Measurements from ENCODE around the gene UCN. TPM values are rescaled to one million over a fixed set of nuclear protein-coding genes. Genes with fewer than 3 reads are reported as not detected.

The UCN gene
- total and polyA plus RNA-seq, 10 of the 15 experiments (the other 5 are each of a cell fraction or from before 2014, with no cell fraction given) = 0.10 to 3.8 (median 1.1) TPM; not detected in 1

DNA sequence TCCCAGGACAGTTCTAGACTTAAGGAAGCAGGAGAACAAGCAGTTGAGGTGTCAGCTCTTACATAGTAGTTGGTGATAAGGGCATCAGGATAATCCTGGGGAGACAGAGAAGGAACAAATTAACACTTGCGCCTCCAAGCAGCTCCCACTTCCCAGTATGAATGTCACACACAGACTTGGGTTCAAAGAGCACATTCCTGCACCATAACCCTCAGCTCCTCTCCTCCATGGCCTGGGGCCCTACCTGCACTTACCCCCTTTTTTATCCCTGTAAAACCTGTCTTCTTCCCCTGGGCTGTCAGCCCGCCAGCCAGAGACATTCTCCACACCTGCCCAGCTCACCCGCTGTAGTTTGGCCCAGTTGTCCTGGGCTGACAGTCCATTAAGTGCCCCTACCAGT lies 3.9 kb upstream of the UCN start (continued):
- TF ChIP-seq, protein P1, sequence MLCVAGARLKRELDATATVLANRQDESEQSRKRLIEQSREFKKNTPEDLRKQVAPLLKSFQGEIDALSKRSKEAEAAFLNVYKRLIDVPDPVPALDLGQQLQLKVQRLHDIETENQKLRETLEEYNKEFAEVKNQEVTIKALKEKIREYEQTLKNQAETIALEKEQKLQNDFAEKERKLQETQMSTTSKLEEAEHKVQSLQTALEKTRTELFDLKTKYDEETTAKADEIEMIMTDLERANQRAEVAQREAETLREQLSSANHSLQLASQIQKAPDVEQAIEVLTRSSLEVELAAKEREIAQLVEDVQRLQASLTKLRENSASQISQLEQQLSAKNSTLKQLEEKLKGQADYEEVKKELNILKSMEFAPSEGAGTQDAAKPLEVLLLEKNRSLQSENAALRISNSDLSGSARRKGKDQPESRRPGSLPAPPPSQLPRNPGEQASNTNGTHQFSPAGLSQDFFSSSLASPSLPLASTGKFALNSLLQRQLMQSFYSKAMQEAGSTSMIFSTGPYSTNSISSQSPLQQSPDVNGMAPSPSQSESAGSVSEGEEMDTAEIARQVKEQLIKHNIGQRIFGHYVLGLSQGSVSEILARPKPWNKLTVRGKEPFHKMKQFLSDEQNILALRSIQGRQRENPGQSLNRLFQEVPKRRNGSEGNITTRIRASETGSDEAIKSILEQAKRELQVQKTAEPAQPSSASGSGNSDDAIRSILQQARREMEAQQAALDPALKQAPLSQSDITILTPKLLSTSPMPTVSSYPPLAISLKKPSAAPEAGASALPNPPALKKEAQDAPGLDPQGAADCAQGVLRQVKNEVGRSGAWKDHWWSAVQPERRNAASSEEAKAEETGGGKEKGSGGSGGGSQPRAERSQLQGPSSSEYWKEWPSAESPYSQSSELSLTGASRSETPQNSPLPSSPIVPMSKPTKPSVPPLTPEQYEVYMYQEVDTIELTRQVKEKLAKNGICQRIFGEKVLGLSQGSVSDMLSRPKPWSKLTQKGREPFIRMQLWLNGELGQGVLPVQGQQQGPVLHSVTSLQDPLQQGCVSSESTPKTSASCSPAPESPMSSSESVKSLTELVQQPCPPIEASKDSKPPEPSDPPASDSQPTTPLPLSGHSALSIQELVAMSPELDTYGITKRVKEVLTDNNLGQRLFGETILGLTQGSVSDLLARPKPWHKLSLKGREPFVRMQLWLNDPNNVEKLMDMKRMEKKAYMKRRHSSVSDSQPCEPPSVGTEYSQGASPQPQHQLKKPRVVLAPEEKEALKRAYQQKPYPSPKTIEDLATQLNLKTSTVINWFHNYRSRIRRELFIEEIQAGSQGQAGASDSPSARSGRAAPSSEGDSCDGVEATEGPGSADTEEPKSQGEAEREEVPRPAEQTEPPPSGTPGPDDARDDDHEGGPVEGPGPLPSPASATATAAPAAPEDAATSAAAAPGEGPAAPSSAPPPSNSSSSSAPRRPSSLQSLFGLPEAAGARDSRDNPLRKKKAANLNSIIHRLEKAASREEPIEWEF (IDR thresholded peaks at IDR 0.05; ENCODE audit: insufficient replicate concordance, low read depth, low read length) = no peak
- no peak for TF ChIP-seq WRNIP1 (IDR thresholded peaks at IDR 0.05; ENCODE audit: borderline replicate concordance, low read depth, low read length)
- no peak for TF ChIP-seq FOXM1 (IDR thresholded peaks at IDR 0.05; ENCODE audit: low read depth, low read length)
- TF ChIP-seq, protein P2, sequence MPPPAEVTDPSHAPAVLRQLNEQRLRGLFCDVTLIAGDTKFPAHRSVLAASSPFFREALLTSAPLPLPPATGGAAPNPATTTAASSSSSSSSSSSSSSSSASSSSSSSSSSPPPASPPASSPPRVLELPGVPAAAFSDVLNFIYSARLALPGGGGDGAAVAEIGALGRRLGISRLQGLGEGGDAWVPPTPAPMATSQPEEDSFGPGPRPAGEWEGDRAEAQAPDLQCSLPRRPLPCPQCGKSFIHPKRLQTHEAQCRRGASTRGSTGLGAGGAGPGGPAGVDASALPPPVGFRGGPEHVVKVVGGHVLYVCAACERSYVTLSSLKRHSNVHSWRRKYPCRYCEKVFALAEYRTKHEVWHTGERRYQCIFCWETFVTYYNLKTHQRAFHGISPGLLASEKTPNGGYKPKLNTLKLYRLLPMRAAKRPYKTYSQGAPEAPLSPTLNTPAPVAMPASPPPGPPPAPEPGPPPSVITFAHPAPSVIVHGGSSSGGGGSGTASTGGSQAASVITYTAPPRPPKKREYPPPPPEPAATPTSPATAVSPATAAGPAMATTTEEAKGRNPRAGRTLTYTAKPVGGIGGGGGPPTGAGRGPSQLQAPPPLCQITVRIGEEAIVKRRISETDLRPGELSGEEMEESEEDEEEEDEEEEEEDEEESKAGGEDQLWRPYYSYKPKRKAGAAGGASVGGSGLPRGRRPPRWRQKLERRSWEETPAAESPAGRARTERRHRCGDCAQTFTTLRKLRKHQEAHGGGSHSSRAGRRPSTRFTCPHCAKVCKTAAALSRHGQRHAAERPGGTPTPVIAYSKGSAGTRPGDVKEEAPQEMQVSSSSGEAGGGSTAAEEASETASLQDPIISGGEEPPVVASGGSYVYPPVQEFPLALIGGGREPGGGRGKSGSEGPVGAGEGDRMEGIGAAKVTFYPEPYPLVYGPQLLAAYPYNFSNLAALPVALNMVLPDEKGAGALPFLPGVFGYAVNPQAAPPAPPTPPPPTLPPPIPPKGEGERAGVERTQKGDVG (CRISPR knock-in tag; IDR thresholded peaks at IDR 0.05) = no peak
- no peak for TF ChIP-seq PAX5 (IDR thresholded peaks at IDR 0.05; ENCODE audit: borderline replicate concordance, low read depth, low read length)
- no peak for TF ChIP-seq RUNX3 (IDR thresholded peaks at IDR 0.05; ENCODE audit: low read length)
- TF ChIP-seq ETV6 (conservative IDR thresholded peaks at IDR 0.05 in 1 of 2, IDR thresholded peaks at IDR 0.05 in 1 of 2; ENCODE audit: borderline replicate concordance in 1 of 2, low read depth in 1 of 2) = no peak

Measured in GM12878 (cell line).